Keratinocyte (primary cell): ENCODE data around the gene LRBA. TPM values are rescaled to one million over a fixed set of nuclear protein-coding genes. Genes with fewer than 3 reads are reported as not detected.

Experiments used
- DNase-seq: peaks from one replicate; pipeline ENCODE4 v3.0.0-alpha.2; 2011; ENCODE audit warnings: low read depth, missing footprints, low spot score
- FAIRE-seq: peaks from 2 replicates; lab custom pipeline; 2011; peaks lifted over from hg19 to GRCh38; lab: Jason Lieb, UNC
- H2AFZ ChIP-seq: 2 replicates; pipeline ENCODE4 v1.6.0; 2012; ENCODE audit warnings: low read length, control low read depth, inconsistent platforms; ENCODE audit not compliant: control insufficient read depth
- H3K27ac ChIP-seq: 2 replicates; pipeline ENCODE4 v1.5.1; 2011; ENCODE audit warnings: low read length; ENCODE audit not compliant: control insufficient read depth, insufficient read depth
- H3K27me3 ChIP-seq: 3 replicates; pipeline ENCODE4 v1.6.0; 2011; ENCODE audit warnings: low read length; ENCODE audit not compliant: control insufficient read depth, insufficient read depth; ENCODE audit errors: extremely low read depth
- H3K36me3 ChIP-seq, 2 experiments: 2 replicates in 1 of 2; 3 replicates in 1 of 2; pipeline ENCODE4 v1.5.1; 2011; ENCODE audit warnings: low read length in 2 of 2, mild to moderate bottlenecking in 1 of 2; ENCODE audit not compliant: control insufficient read depth in 2 of 2, insufficient read depth in 2 of 2; ENCODE audit errors: extremely low read depth in 1 of 2
- H3K4me1 ChIP-seq: 3 replicates; pipeline ENCODE4 v1.5.1; 2011; ENCODE audit warnings: low read length; ENCODE audit not compliant: control insufficient read depth, insufficient read depth; ENCODE audit errors: extremely low read depth
- H3K4me2 ChIP-seq: 3 replicates; pipeline ENCODE4 v1.6.0; 2011; ENCODE audit warnings: low read depth, low read length; ENCODE audit not compliant: control insufficient read depth, insufficient read depth; ENCODE audit errors: extremely low read depth
- H3K4me3 ChIP-seq, 3 experiments: fragments of 200-600 bp in 1 of 3; sonication (generic) in 1 of 3; 2 replicates in 2 of 3; 3 replicates in 1 of 3; pipeline ENCODE4 v1.5.1; 2011 to 2016; ENCODE audit warnings: low read length in 3 of 3, mild to moderate bottlenecking in 3 of 3, control low read depth in 2 of 3, inconsistent platforms in 1 of 3, low read depth in 1 of 3, mixed read lengths in 1 of 3, mixed run types in 1 of 3, moderate library complexity in 1 of 3; ENCODE audit not compliant: control insufficient read depth in 2 of 3, insufficient read depth in 2 of 3; ENCODE audit errors: extremely low read depth in 1 of 3
- H3K79me2 ChIP-seq: 2 replicates; pipeline ENCODE4 v1.6.0; 2012; ENCODE audit warnings: low read length; ENCODE audit not compliant: control insufficient read depth, insufficient read depth
- H3K9ac ChIP-seq: 3 replicates; pipeline ENCODE4 v1.6.0; 2011; ENCODE audit warnings: low read length; ENCODE audit not compliant: control insufficient read depth, insufficient read depth; ENCODE audit errors: extremely low read depth
- H3K9me1 ChIP-seq: 3 replicates; pipeline ENCODE4 v1.6.0; 2011; ENCODE audit warnings: low read length; ENCODE audit not compliant: control insufficient read depth, insufficient read depth; ENCODE audit errors: extremely low read depth
- H3K9me3 ChIP-seq: 2 replicates; pipeline ENCODE4 v1.5.1; 2012; ENCODE audit warnings: low read depth, low read length; ENCODE audit not compliant: control insufficient read depth
- H4K20me1 ChIP-seq: 3 replicates; pipeline ENCODE4 v1.6.0; 2011; ENCODE audit warnings: low read length; ENCODE audit not compliant: control insufficient read depth, insufficient read depth; ENCODE audit errors: extremely low read depth
- EZH2 ChIP-seq: IDR thresholded peaks from one replicate; pipeline ENCODE4 v1.6.1; 2012; ENCODE audit warnings: inconsistent platforms, mild to moderate bottlenecking, low read length, moderate library complexity
- dilution Hi-C: fragments of 300-500 bp; cut with MboI; formaldehyde crosslinking; loops from one replicate; pipeline ENCODE4 v1.7.0; 2020; ENCODE audit warnings: low sequenced_read_pairs; ENCODE audit not compliant: extremely low pct_ligation_motif_present
- polyA plus RNA-seq, 5 experiments: library from polyadenylated mRNA; depleted of rRNA in 3 of 5; stranded (reverse) in 3 of 5; stranded (forward) in 1 of 5; unstranded in 1 of 5; fragments of >200 nt; gene quantifications; 1 replicate in 1 of 5; 2 replicates in 3 of 5; 3 replicates in 1 of 5; pipeline versions ENCODE4 v1.2.1 to v1.2.3, GENCODE V29; 2011 to 2012; ENCODE audit warnings: missing spikeins in 2 of 5, low read depth in 1 of 5, low replicate concordance in 1 of 5
- TF ChIP-seq, protein P1 (sequence below), 3 experiments: IDR thresholded peaks in 1 of 3; conservative IDR thresholded peaks in 1 of 3; optimal IDR thresholded peaks in 1 of 3; 2 replicates in 2 of 3; 3 replicates in 1 of 3; pipeline versions ENCODE3 to v1.5.1; 2011; ENCODE audit warnings: low read length in 3 of 3, mild to moderate bottlenecking in 3 of 3, moderate library complexity in 2 of 3, control low read depth in 1 of 3, inconsistent platforms in 1 of 3; ENCODE audit not compliant: insufficient read depth in 2 of 3; ENCODE audit errors: extremely low read depth in 1 of 3

LRBA gene
- polyA plus RNA-seq, 1 donor (not counting 4 experiments of a cell fraction or from before 2014, with no cell fraction given): 35.6 TPM

DNA sequence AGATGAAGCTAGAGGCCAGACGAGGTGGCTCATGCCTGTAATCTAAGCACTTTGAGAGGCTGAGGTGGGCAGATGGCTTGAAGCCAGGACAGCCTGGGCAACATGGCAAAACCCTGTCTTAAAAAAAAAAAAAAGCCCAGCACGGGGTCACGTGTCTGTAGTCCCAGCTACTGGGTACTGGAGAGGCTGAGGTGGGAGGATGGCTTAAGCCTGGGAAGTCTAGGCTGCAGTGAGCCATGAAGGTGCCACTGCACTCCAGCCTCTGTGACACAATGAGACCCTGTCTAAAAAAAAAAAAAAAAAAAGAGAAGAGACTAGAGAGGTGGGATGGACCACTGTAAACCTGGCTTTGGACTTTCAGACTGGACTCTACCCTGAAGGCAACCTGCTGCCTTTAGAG, 10.7 kb upstream of the LRBA start:
- no peaks in the 10 kb centered on the region for H4K20me1 ChIP-seq
- H3K4me3 ChIP-seq: no peak overlapping the region
- no peak for DNase-seq
- FAIRE-seq: no peak
- H2AFZ ChIP-seq: no peak overlapping the region
- H3K9ac ChIP-seq: no peak overlapping the region
- TF ChIP-seq, protein P1, sequence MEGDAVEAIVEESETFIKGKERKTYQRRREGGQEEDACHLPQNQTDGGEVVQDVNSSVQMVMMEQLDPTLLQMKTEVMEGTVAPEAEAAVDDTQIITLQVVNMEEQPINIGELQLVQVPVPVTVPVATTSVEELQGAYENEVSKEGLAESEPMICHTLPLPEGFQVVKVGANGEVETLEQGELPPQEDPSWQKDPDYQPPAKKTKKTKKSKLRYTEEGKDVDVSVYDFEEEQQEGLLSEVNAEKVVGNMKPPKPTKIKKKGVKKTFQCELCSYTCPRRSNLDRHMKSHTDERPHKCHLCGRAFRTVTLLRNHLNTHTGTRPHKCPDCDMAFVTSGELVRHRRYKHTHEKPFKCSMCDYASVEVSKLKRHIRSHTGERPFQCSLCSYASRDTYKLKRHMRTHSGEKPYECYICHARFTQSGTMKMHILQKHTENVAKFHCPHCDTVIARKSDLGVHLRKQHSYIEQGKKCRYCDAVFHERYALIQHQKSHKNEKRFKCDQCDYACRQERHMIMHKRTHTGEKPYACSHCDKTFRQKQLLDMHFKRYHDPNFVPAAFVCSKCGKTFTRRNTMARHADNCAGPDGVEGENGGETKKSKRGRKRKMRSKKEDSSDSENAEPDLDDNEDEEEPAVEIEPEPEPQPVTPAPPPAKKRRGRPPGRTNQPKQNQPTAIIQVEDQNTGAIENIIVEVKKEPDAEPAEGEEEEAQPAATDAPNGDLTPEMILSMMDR (optimal IDR thresholded peaks at IDR 0.05 in 1 of 3, IDR thresholded peaks at IDR 0.05 in 1 of 3, conservative IDR thresholded peaks at IDR 0.05 in 1 of 3; ENCODE audit: extremely low read depth in 1 of 3, insufficient read depth in 2 of 3, low read length in 3 of 3): no peak
- no peak for TF ChIP-seq EZH2
- no peaks in the 10 kb centered on the region for H3K79me2 ChIP-seq
- H3K4me1 ChIP-seq: no peaks in the 10 kb centered on the region
- no peaks in the 10 kb centered on the region for H3K27me3 ChIP-seq
- no peaks in the 10 kb centered on the region for H3K36me3 ChIP-seq
- no peak overlapping the region for H3K27ac ChIP-seq
- no peaks in the 10 kb centered on the region for H3K9me1 ChIP-seq
- no peak overlapping the region for H3K4me2 ChIP-seq
- H3K9me3 ChIP-seq: no peaks in the 10 kb centered on the region
- dilution Hi-C loops: no loop called here

DNA sequence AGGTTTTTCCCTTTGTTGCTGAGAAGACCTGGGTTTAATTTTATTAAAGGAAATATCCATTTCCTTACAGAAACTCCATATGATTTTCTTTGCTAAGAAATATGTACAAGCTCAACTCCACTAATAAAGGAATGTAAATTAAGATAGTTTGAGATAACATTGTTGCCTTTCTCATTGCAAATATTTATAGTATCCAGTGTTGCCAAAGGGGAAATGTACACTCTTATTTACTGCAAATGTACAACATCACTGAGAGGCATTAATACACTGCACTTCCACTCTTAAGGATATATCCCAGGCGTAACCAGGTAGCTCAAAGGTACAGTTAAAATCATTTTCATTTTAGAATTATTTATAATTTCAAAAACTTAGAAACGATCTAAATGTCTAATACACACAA, 7.5 kb upstream of the LRBA start:
- Histone ChIP-seq H3K4me1 (no peaks in the 10 kb centered on the region), H3K27me3 (no peaks in the 10 kb centered on the region), H3K4me3 (no peak overlapping the region), H3K9me3 (no peaks in the 10 kb centered on the region), H3K36me3 (no peaks in the 10 kb centered on the region), H3K9ac (no peak overlapping the region), H4K20me1 (no peaks in the 10 kb centered on the region), H3K27ac (no peak overlapping the region), H3K79me2 (no peaks in the 10 kb centered on the region), H3K9me1 (no peaks in the 10 kb centered on the region), H3K4me2 (no peak overlapping the region), H2AFZ (no peak overlapping the region)
- dilution Hi-C loops: no loop called here
- TF ChIP-seq, protein P1 (optimal IDR thresholded peaks at IDR 0.05 in 1 of 3, IDR thresholded peaks at IDR 0.05 in 1 of 3, conservative IDR thresholded peaks at IDR 0.05 in 1 of 3; ENCODE audit: extremely low read depth in 1 of 3, insufficient read depth in 2 of 3, low read length in 3 of 3): no peak
- TF ChIP-seq EZH2: no peak
- no peak for DNase-seq
- no peak for FAIRE-seq
